Activated naive CD8-positive, alpha-beta T cell treated with anti-CD3 and anti-CD28 coated beads for 36 hours (primary cell): ENCODE results near the gene FKBP6. TPM values are rescaled to one million over a fixed set of nuclear protein-coding genes. Genes with fewer than 3 reads are reported as not detected.
"Not testable (repeated sequence)": the region's sequence is repeated elsewhere in the genome, so short reads cannot be mapped to it uniquely, and the experiment has no call there.

Source experiments
- DNase-seq: peaks from one replicate; pipeline ENCODE4 v3.0.0; 2021
- H3K27ac Mint-ChIP-seq: one replicate; pipeline ENCODE4 v1.8.0; 2022; ENCODE audit warnings: mild to moderate bottlenecking, moderate library complexity, mixed read lengths
- H3K27me3 Mint-ChIP-seq: one replicate; pipeline ENCODE4 v1.8.0; 2022; ENCODE audit warnings: mild to moderate bottlenecking, mixed read lengths
- H3K36me3 Mint-ChIP-seq: one replicate; pipeline ENCODE4 v1.8.0; 2021; ENCODE audit warnings: mild to moderate bottlenecking, mixed read lengths
- H3K4me1 Mint-ChIP-seq: one replicate; pipeline ENCODE4 v1.8.0; 2021; ENCODE audit warnings: mixed read lengths
- H3K4me3 Mint-ChIP-seq: one replicate; pipeline ENCODE4 v1.8.0; 2022; ENCODE audit warnings: mild to moderate bottlenecking, moderate library complexity, mixed read lengths
- H3K9me3 Mint-ChIP-seq: one replicate; pipeline ENCODE4 v1.8.0; 2022; ENCODE audit warnings: mixed read lengths
- total RNA-seq, 2 experiments: library from RNA; stranded (reverse); gene quantifications; one replicate each; pipeline ENCODE4 v1.2.3, GENCODE V29; 2021

Gene FKBP6
- total RNA-seq, 2 experiments from 2014 or later: not detected

GRCh38 chr7:73359746-73360375 lies 31.9 kb downstream of the FKBP6 start:
- no peaks in the 10 kb centered on the region for H3K9me3 Mint-ChIP-seq
- peaks cover 11% of the 10 kb centered on the region for H3K27me3 Mint-ChIP-seq
- H3K36me3 Mint-ChIP-seq: no peaks in the 10 kb centered on the region
- DNase-seq: no peak
- H3K4me1 Mint-ChIP-seq: peaks cover 7% of the 10 kb centered on the region
- no peak overlapping the region for H3K4me3 Mint-ChIP-seq
- no peak overlapping the region for H3K27ac Mint-ChIP-seq

- not testable (repeated sequence) for DNase-seq, H3K4me3 Mint-ChIP-seq, H3K9me3 Mint-ChIP-seq, H3K27ac Mint-ChIP-seq, H3K36me3 Mint-ChIP-seq, H3K4me1 Mint-ChIP-seq
- H3K27me3 Mint-ChIP-seq: peaks cover 11% of the 10 kb centered on the region
Measured at GRCh38 chr7:73360590-73360989, 32.6 kb downstream of the FKBP6 start.

GRCh38 chr7:73363225-73364005 lies 35.5 kb downstream of the FKBP6 start:
- H3K36me3 Mint-ChIP-seq: no peaks in the 10 kb centered on the region
- no peak for DNase-seq
- H3K4me1 Mint-ChIP-seq: peaks cover 5% of the 10 kb centered on the region
- H3K9me3 Mint-ChIP-seq: no peaks in the 10 kb centered on the region
- H3K27me3 Mint-ChIP-seq: peaks cover 10% of the 10 kb centered on the region
- H3K4me3 Mint-ChIP-seq: no peak overlapping the region
- no peak overlapping the region for H3K27ac Mint-ChIP-seq

GRCh38 chr7:73364006-73364728 lies 36.2 kb downstream of the FKBP6 start:
- no peaks in the 10 kb centered on the region for H3K9me3 Mint-ChIP-seq
- H3K27ac Mint-ChIP-seq: no peak overlapping the region
- DNase-seq: no peak
- H3K4me1 Mint-ChIP-seq: peaks cover 7% of the 10 kb centered on the region
- no peaks in the 10 kb centered on the region for H3K36me3 Mint-ChIP-seq
- peaks cover 5% of the 10 kb centered on the region for H3K27me3 Mint-ChIP-seq
- H3K4me3 Mint-ChIP-seq: no peak overlapping the region

GRCh38 chr7:73366127-73366526 lies 38.2 kb downstream of the FKBP6 start:
- H3K36me3 Mint-ChIP-seq: no peaks in the 10 kb centered on the region
- H3K27me3 Mint-ChIP-seq: no peaks in the 10 kb centered on the region
- H3K4me3 Mint-ChIP-seq: no peak overlapping the region
- peaks cover 5% of the 10 kb centered on the region for H3K4me1 Mint-ChIP-seq
- no peaks in the 10 kb centered on the region for H3K9me3 Mint-ChIP-seq
- no peak for DNase-seq
- H3K27ac Mint-ChIP-seq: no peak overlapping the region

GRCh38 chr7:73366990-73367389 lies 39.0 kb downstream of the FKBP6 start:
- Mint-ChIP-seq H3K36me3 (no peaks in the 10 kb centered on the region), H3K9me3 (no peaks in the 10 kb centered on the region), H3K27ac (no peak overlapping the region), H3K27me3 (no peaks in the 10 kb centered on the region), H3K4me1 (peaks cover 5% of the 10 kb centered on the region), H3K4me3 (no peak overlapping the region)
- DNase-seq: no peak

GRCh38 chr7:73369009-73369408 lies 41.0 kb downstream of the FKBP6 start:
- H3K27me3 Mint-ChIP-seq: no peaks in the 10 kb centered on the region
- no peak overlapping the region for H3K4me3 Mint-ChIP-seq
- DNase-seq: no peak
- no peak overlapping the region for H3K27ac Mint-ChIP-seq
- H3K9me3 Mint-ChIP-seq: no peaks in the 10 kb centered on the region
- peaks cover 5% of the 10 kb centered on the region for H3K4me1 Mint-ChIP-seq
- H3K36me3 Mint-ChIP-seq: no peaks in the 10 kb centered on the region

- H3K36me3 Mint-ChIP-seq: no peaks in the 10 kb centered on the region
- H3K27ac Mint-ChIP-seq: no peak overlapping the region
- H3K27me3 Mint-ChIP-seq: no peaks in the 10 kb centered on the region
- H3K9me3 Mint-ChIP-seq: no peaks in the 10 kb centered on the region
- no peak overlapping the region for H3K4me3 Mint-ChIP-seq
- peaks cover 5% of the 10 kb centered on the region for H3K4me1 Mint-ChIP-seq
- no peak for DNase-seq
Measured at GRCh38 chr7:73369622-73370021, 41.7 kb downstream of the FKBP6 start.

- no peak for DNase-seq
- Mint-ChIP-seq H3K4me3 (no peak overlapping the region), H3K36me3 (no peaks in the 10 kb centered on the region), H3K27me3 (peaks cover 34% of the 10 kb centered on the region), H3K9me3 (no peaks in the 10 kb centered on the region), H3K4me1 (peaks cover 2% of the 10 kb centered on the region), H3K27ac (no peak overlapping the region)
Measured at GRCh38 chr7:73373741-73374140, 45.8 kb downstream of the FKBP6 start.

GRCh38 chr7:73376262-73376661 lies 48.3 kb downstream of the FKBP6 start:
- H3K27me3 Mint-ChIP-seq: peaks cover 38% of the 10 kb centered on the region
- H3K9me3 Mint-ChIP-seq, H3K4me1 Mint-ChIP-seq, H3K36me3 Mint-ChIP-seq, H3K4me3 Mint-ChIP-seq, DNase-seq, H3K27ac Mint-ChIP-seq: not testable (repeated sequence)

GRCh38 chr7:73376671-73377412 lies 48.9 kb downstream of the FKBP6 start:
- no peak for DNase-seq
- no peaks in the 10 kb centered on the region for H3K4me1 Mint-ChIP-seq
- peaks cover 39% of the 10 kb centered on the region for H3K27me3 Mint-ChIP-seq
- no peak overlapping the region for H3K4me3 Mint-ChIP-seq
- no peak overlapping the region for H3K27ac Mint-ChIP-seq
- H3K9me3 Mint-ChIP-seq: no peaks in the 10 kb centered on the region
- no peaks in the 10 kb centered on the region for H3K36me3 Mint-ChIP-seq

- not testable (repeated sequence) for H3K36me3 Mint-ChIP-seq, DNase-seq, H3K9me3 Mint-ChIP-seq, H3K4me1 Mint-ChIP-seq, H3K4me3 Mint-ChIP-seq, H3K27ac Mint-ChIP-seq
- H3K27me3 Mint-ChIP-seq: peaks cover 39% of the 10 kb centered on the region
Measured at GRCh38 chr7:73377413-73378200, 49.6 kb downstream of the FKBP6 start.

GRCh38 chr7:73382934-73383503 lies 55.1 kb downstream of the FKBP6 start:
- Mint-ChIP-seq H3K27ac (no peak overlapping the region), H3K27me3 (peaks cover 13% of the 10 kb centered on the region), H3K36me3 (peaks cover 5% of the 10 kb centered on the region), H3K9me3 (peaks cover 14% of the 10 kb centered on the region), H3K4me3 (no peak overlapping the region), H3K4me1 (no peaks in the 10 kb centered on the region)
- DNase-seq: no peak

GRCh38 chr7:73387221-73387828 lies 59.4 kb downstream of the FKBP6 start:
- Mint-ChIP-seq H3K27ac (no peak overlapping the region), H3K4me1 (no peaks in the 10 kb centered on the region), H3K4me3 (no peak overlapping the region), H3K27me3 (no peaks in the 10 kb centered on the region), H3K36me3 (peaks cover 5% of the 10 kb centered on the region), H3K9me3 (peaks cover 30% of the 10 kb centered on the region)
- DNase-seq: no peak
